GM12878 (cell line): ENCODE measurements around the gene FXYD1. TPM values are rescaled to one million over a fixed set of nuclear protein-coding genes. Genes with fewer than 3 reads are reported as not detected.

Experiments
- MXI1 ChIP-seq: fragments of 150-350 bp; IDR thresholded peaks from 2 replicates; pipeline ENCODE4 v1.6.1; 2011; ENCODE audit warnings: low read depth, mild to moderate bottlenecking, inconsistent platforms, low read length, improper control_type of control experiment
- SPI1 ChIP-seq: IDR thresholded peaks from 2 replicates; pipeline ENCODE4 v1.6.1; 2011; ENCODE audit warnings: low read depth, mild to moderate bottlenecking, low read length, moderate library complexity, borderline replicate concordance; ENCODE audit not compliant: insufficient read depth
- TCF3 ChIP-seq: IDR thresholded peaks from 2 replicates; pipeline ENCODE4 v1.6.1; 2012; ENCODE audit warnings: low read depth, mild to moderate bottlenecking, low read length, borderline replicate concordance; ENCODE audit not compliant: insufficient read depth
- polyA plus RNA-seq, 11 experiments: library from polyadenylated mRNA; depleted of rRNA in 4 of 11; unstranded in 6 of 11; stranded (reverse) in 5 of 11; fragments of >200 nt; fragmentation: Nextera tagmentation in 4 of 11; fragmentation: Illumina TruSeq in 1 of 11; extraction: Ambion mirVana in 4 of 11; extraction: Trizol in 1 of 11; gene quantifications; 1 replicate in 1 of 11; 2 replicates in 10 of 11; pipeline versions ENCODE4 v1.2.1 to v1.2.3, GENCODE V29; 2011 to 2016; ENCODE audit warnings: inconsistent platforms in 2 of 11, missing spikeins in 2 of 11, low read depth in 1 of 11
- total RNA-seq, 4 experiments: library from RNA; depleted of rRNA in 3 of 4; stranded (reverse); fragments of >200 nt in 3 of 4; fragmentation: Illumina TruSeq in 1 of 4; extraction: Trizol in 1 of 4; gene quantifications; 2 replicates each; pipeline versions ENCODE4 v1.2.1 to v1.2.3, GENCODE V29; 2013 to 2021
- TF ChIP-seq, protein P1 (sequence below): fragments of 450-650 bp; IDR thresholded peaks from 2 replicates; pipeline ENCODE4 v1.6.1; 2017; ENCODE audit warnings: low read depth, mild to moderate bottlenecking, moderate library complexity
- TF ChIP-seq, protein P2 (sequence below): fragments of 450-650 bp; IDR thresholded peaks from 2 replicates; pipeline ENCODE4 v1.6.1; 2017; ENCODE audit warnings: borderline replicate concordance
- TF ChIP-seq, protein P3 (sequence below): IDR thresholded peaks from 2 replicates; pipeline ENCODE4 v1.6.1; 2012; ENCODE audit warnings: low read depth, low read length, improper control_type of control experiment
- TF ChIP-seq, protein P4 (sequence below): IDR thresholded peaks from 2 replicates; pipeline ENCODE4 v1.6.1; 2011; ENCODE audit warnings: low read depth, mild to moderate bottlenecking, low read length, moderate library complexity, borderline replicate concordance; ENCODE audit errors: extremely low read depth

Gene FXYD1
- total and polyA plus RNA-seq, 10 of the 15 experiments (the other 5 are each of a cell fraction or from before 2014, with no cell fraction given): 0.34 to 1.2 (median 0.49) TPM; not detected in 4

DNA sequence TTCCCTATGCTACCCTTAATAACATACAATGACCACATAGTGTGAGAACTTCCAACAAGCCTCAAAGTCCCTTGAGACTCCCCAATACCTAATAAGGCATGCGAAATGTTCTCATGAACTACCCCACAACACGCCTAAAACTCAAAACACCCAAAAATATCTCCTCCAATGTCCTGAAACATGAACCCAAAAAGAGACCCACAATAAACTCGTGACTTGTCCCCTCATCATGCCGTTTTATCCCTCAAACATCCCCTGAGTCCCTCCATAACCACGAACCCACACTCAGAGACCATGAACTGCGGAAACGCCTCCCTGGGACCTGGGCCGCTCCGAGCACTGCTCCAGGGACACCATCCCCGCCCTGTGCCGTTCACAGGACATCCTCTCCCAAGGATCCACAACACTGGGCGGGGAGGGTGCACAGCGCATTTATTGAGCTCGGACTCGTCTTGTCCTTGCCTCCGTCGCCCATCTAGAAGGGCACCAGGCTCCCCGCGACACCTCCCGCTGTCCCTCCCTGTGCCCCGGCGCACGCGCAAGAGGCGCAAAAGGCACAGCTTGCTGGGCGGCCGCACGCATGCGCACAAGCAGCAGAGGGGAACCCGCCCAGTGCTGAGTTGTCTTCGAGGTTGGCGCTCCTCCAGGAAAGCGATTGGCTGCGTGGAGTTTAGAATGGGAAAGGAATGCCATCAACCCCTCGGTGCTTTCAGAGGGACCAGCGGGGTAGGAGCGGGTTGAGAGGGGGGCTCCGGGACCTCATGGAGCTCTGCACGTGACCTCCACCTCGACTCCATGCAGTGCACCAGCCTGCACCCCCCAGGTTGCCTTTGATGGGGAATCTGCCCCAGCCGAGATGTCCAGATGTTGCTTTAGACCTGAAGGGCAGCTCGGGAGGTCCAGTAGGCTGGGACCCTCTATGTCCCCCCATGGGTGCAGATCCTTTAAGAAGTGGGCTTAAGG is 14.2 kb upstream of the FXYD1 start (continued):
- TF ChIP-seq, protein P1, sequence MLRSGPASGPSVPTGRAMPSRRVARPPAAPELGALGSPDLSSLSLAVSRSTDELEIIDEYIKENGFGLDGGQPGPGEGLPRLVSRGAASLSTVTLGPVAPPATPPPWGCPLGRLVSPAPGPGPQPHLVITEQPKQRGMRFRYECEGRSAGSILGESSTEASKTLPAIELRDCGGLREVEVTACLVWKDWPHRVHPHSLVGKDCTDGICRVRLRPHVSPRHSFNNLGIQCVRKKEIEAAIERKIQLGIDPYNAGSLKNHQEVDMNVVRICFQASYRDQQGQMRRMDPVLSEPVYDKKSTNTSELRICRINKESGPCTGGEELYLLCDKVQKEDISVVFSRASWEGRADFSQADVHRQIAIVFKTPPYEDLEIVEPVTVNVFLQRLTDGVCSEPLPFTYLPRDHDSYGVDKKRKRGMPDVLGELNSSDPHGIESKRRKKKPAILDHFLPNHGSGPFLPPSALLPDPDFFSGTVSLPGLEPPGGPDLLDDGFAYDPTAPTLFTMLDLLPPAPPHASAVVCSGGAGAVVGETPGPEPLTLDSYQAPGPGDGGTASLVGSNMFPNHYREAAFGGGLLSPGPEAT: peak; percentile 54; the same call in 1 of the 2 replicates
- TF ChIP-seq, protein P2, sequence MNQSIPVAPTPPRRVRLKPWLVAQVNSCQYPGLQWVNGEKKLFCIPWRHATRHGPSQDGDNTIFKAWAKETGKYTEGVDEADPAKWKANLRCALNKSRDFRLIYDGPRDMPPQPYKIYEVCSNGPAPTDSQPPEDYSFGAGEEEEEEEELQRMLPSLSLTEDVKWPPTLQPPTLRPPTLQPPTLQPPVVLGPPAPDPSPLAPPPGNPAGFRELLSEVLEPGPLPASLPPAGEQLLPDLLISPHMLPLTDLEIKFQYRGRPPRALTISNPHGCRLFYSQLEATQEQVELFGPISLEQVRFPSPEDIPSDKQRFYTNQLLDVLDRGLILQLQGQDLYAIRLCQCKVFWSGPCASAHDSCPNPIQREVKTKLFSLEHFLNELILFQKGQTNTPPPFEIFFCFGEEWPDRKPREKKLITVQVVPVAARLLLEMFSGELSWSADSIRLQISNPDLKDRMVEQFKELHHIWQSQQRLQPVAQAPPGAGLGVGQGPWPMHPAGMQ: no peak
- TF ChIP-seq, protein P3, sequence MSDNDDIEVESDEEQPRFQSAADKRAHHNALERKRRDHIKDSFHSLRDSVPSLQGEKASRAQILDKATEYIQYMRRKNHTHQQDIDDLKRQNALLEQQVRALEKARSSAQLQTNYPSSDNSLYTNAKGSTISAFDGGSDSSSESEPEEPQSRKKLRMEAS: peak; percentile 8; the same call in 1 of the 2 replicates
- TF ChIP-seq MXI1: no peak
- TF ChIP-seq, protein P4, sequence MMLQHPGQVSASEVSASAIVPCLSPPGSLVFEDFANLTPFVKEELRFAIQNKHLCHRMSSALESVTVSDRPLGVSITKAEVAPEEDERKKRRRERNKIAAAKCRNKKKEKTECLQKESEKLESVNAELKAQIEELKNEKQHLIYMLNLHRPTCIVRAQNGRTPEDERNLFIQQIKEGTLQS: no peak
- no peak for TF ChIP-seq SPI1
- no peak for TF ChIP-seq TCF3
